Colonic mucosa (tissue), 4 donors: ENCODE measurements around the gene FADS1. TPM values are rescaled to one million over a fixed set of nuclear protein-coding genes. Genes with fewer than 3 reads are reported as not detected.

ENCODE experiments used
- DNase-seq: peaks from one replicate; pipeline ENCODE4 v3.0.0-alpha.2; 2020
- H3K27ac ChIP-seq: fragments of 200-600 bp; one replicate; pipeline ENCODE4 v1.8.0; 2021
- H3K27me3 ChIP-seq: fragments of 200-600 bp; one replicate; pipeline ENCODE4 v1.8.0; 2021
- H3K36me3 ChIP-seq: fragments of 200-600 bp; one replicate; pipeline ENCODE4 v1.8.0; 2021
- H3K4me1 ChIP-seq: fragments of 200-600 bp; one replicate; pipeline ENCODE4 v1.8.0; 2021; ENCODE audit warnings: mild to moderate bottlenecking
- H3K4me3 ChIP-seq: fragments of 200-600 bp; one replicate; pipeline ENCODE4 v1.8.0; 2021
- H3K9ac ChIP-seq, 2 donors: one replicate each; pipeline ENCODE4 v1.7.0; 2013; ENCODE audit warnings: control low read depth in 2 of 2, low read depth in 2 of 2, low read length in 2 of 2
- H3K9me3 ChIP-seq: fragments of 200-600 bp; one replicate; pipeline ENCODE4 v1.8.0; 2021
- CTCF ChIP-seq: fragments of 200-600 bp; IDR thresholded peaks from one replicate; pipeline ENCODE4 v1.8.0; 2022; ENCODE audit warnings: antibody characterized with exemption, mild to moderate bottlenecking
- intact Hi-C: fragments of 100-400 bp; cut with DNase I; formaldehyde crosslinking; loops from one replicate; pipeline ENCODE4 v1.14.1; 2022
- total RNA-seq, 2 donors: library from RNA; stranded (reverse); fragmentation: NEBNext Ultra II Directional in 1 of 2; extraction: Animal tissue kit (Norgen Biotek cat#: 25700) in 1 of 2; gene quantifications; one replicate each; pipeline ENCODE4 v1.2.1, GENCODE V29; 2021
- donor health status: healthy.
- donor health status: DM: no; HTN: no; CAD: no.
- donor health status: DM: no; HTN: no; CAD: no.

Gene FADS1
- total RNA-seq, 2 donors from 2014 or later: 6.9 to 17.4 TPM

- Histone ChIP-seq H3K9me3 (no peaks in the 10 kb centered on the region), H3K27me3 (no peaks in the 10 kb centered on the region), H3K9ac (no peak overlapping the region), H3K4me3 (no peak overlapping the region), H3K27ac (no peak overlapping the region), H3K4me1 (no peaks in the 10 kb centered on the region), H3K36me3 (no peaks in the 10 kb centered on the region)
- no peak for DNase-seq
- intact Hi-C loops: no loop called here
- TF ChIP-seq CTCF: no peak
Observed at GRCh38 chr11:61854206-61854895, 37.5 kb upstream of the FADS1 start.

GRCh38 chr11:61853698-61854169 lies 36.9 kb upstream of the FADS1 start:
- DNase-seq: no peak
- intact Hi-C loops: no loop called here
- Histone ChIP-seq H3K27ac (no peak overlapping the region), H3K9me3 (no peaks in the 10 kb centered on the region), H3K36me3 (no peaks in the 10 kb centered on the region), H3K4me3 (no peak overlapping the region), H3K4me1 (no peaks in the 10 kb centered on the region), H3K9ac (no peak overlapping the region), H3K27me3 (no peaks in the 10 kb centered on the region)
- TF ChIP-seq CTCF: no peak

- Histone ChIP-seq H3K9me3 (no peaks in the 10 kb centered on the region), H3K36me3 (no peaks in the 10 kb centered on the region), H3K4me3 (no peak overlapping the region), H3K9ac (no peak overlapping the region), H3K27ac (no peak overlapping the region), H3K27me3 (no peaks in the 10 kb centered on the region), H3K4me1 (no peaks in the 10 kb centered on the region)
- TF ChIP-seq CTCF: no peak
- intact Hi-C loops: no loop called here
- DNase-seq: no peak
Observed at GRCh38 chr11:61851900-61852295, 35.1 kb upstream of the FADS1 start.

- Histone ChIP-seq H3K9me3 (no peaks in the 10 kb centered on the region), H3K9ac (no peak overlapping the region), H3K4me1 (no peaks in the 10 kb centered on the region), H3K4me3 (no peak overlapping the region), H3K27me3 (no peaks in the 10 kb centered on the region), H3K36me3 (no peaks in the 10 kb centered on the region), H3K27ac (no peak overlapping the region)
- intact Hi-C loops: no loop called here
- TF ChIP-seq CTCF: no peak
- DNase-seq: no peak
Observed at GRCh38 chr11:61851113-61851899, 34.5 kb upstream of the FADS1 start.

GRCh38 chr11:61850687-61851086 lies 33.9 kb upstream of the FADS1 start:
- intact Hi-C loops: no loop called here
- H3K9me3 ChIP-seq: no peaks in the 10 kb centered on the region
- H3K9ac ChIP-seq: no peak overlapping the region
- no peak overlapping the region for H3K27ac ChIP-seq
- no peak for DNase-seq
- no peaks in the 10 kb centered on the region for H3K27me3 ChIP-seq
- no peak for TF ChIP-seq CTCF
- H3K4me3 ChIP-seq: no peak overlapping the region
- H3K36me3 ChIP-seq: no peaks in the 10 kb centered on the region
- H3K4me1 ChIP-seq: no peaks in the 10 kb centered on the region
